GM06990 (cell line): ENCODE data around the gene TTC19.
A peak's percentile ranks its signal among the peaks of the same experiment; 100 is the strongest.

Experiments used
- DNase-seq: peaks from one replicate; pipeline ENCODE4 v3.0.0-alpha.2; 2011; ENCODE audit not compliant: insufficient read length; ENCODE audit errors: extremely low read depth
- H3K27me3 ChIP-seq: replicated peaks from 2 replicates; pipeline ENCODE4 v1.6.0; 2011; ENCODE audit warnings: low read length; ENCODE audit not compliant: control insufficient read depth, insufficient read depth
- H3K36me3 ChIP-seq: 2 replicates; pipeline ENCODE4 v1.5.1; 2011; ENCODE audit warnings: low read length; ENCODE audit not compliant: control insufficient read depth, insufficient read depth
- H3K4me3 ChIP-seq: replicated peaks from 2 replicates; pipeline ENCODE4 v1.5.1; 2011; ENCODE audit warnings: low read depth, mild to moderate bottlenecking, control low read depth, low read length
- TF ChIP-seq, protein P1 (sequence below): IDR thresholded peaks from 2 replicates; pipeline ENCODE4 v1.5.1; 2011; ENCODE audit warnings: low read length, control low read depth, mild to moderate bottlenecking, inconsistent platforms; ENCODE audit not compliant: insufficient read depth, poor library complexity, severe bottlenecking

TTC19 gene, protein sequence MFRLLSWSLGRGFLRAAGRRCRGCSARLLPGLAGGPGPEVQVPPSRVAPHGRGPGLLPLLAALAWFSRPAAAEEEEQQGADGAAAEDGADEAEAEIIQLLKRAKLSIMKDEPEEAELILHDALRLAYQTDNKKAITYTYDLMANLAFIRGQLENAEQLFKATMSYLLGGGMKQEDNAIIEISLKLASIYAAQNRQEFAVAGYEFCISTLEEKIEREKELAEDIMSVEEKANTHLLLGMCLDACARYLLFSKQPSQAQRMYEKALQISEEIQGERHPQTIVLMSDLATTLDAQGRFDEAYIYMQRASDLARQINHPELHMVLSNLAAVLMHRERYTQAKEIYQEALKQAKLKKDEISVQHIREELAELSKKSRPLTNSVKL

GRCh38 chr17:15999141-15999973 lies at the start of gene TTC19, which contains the start of gene ZSWIM7:
TSS of gene TTC19 (plus strand) at chr17:15999824. CDS start at chr17:15999849, 25 bp downstream.
TSS of gene ZSWIM7 (minus strand) at chr17:15999704. CDS start at chr17:15999594, 110 bp downstream.
- H3K4me3 ChIP-seq, result peak within 1 kb of the TSS; percentile 85
- TF ChIP-seq, protein P1, sequence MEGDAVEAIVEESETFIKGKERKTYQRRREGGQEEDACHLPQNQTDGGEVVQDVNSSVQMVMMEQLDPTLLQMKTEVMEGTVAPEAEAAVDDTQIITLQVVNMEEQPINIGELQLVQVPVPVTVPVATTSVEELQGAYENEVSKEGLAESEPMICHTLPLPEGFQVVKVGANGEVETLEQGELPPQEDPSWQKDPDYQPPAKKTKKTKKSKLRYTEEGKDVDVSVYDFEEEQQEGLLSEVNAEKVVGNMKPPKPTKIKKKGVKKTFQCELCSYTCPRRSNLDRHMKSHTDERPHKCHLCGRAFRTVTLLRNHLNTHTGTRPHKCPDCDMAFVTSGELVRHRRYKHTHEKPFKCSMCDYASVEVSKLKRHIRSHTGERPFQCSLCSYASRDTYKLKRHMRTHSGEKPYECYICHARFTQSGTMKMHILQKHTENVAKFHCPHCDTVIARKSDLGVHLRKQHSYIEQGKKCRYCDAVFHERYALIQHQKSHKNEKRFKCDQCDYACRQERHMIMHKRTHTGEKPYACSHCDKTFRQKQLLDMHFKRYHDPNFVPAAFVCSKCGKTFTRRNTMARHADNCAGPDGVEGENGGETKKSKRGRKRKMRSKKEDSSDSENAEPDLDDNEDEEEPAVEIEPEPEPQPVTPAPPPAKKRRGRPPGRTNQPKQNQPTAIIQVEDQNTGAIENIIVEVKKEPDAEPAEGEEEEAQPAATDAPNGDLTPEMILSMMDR, result peak; percentile 9
- no peaks in the 10 kb centered on the region for H3K27me3 ChIP-seq
- peaks cover 2% of the 10 kb centered on the region; the same call in 1 of the 2 replicates for H3K36me3 ChIP-seq
- peak; percentile 99 for DNase-seq

DNA sequence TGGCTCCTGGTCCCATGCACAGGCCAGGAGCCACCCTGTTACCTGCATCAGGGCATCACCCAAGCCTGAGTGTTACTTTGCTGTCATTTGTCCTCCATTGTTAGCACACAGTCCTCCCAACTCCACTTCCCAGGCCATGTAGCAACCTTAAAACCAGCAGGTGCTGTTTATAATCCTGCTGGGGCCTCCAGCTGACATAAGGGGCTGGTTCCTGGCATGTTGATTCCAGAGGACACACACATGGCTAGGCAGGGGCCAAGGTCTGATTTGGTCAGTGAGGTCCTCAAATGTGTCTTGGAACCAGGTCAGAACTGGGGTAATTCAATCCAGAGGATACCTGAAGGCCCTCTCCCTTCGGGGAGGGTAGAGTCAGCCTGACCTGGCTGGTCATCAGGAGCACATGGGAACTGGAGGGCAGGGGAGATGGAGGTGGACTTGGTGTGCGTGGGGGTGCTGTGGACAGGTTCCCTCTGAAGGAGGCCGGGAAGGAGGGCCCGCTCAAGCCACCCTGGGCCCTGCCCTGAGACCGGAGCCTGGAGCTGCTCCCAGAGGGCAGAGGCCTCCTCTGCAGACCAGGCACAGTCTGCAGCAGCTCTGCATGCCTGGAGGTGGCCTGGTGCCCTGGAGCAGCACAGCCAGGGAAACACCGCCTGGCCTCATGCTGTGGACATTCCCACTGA lies 48.1 kb upstream of the TTC19 start:
- TF ChIP-seq, protein P1, result no peak
- no peak for DNase-seq
- no peak overlapping the region for H3K4me3 ChIP-seq
- no peaks in the 10 kb centered on the region; the same call in 1 of the 2 replicates for H3K27me3 ChIP-seq
- H3K36me3 ChIP-seq, result no peaks in the 10 kb centered on the region

DNA sequence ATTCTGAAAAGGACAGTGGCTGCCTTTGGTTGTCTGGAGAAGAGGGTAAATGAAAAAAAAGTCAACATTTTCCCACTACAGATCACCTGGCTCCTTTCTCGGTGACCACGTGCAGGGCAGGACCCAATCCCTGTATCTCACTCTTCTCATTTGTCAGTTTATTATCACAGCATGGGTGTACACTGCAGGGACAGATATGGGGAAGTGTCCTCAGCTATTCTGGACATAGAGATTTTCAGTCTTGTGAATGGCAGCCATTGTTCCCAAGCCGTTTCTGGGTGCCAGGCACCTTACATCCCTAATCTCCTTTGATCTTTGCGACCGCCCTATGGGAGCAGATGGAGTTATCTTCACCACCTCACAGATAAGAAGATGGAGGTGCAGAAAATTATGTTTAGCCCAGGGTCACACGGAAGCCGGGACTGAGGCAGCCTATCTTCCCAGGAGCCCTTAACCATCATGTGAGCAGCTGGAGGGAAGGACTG lies 47.5 kb upstream of the TTC19 start:
- DNase-seq, result no peak
- Histone ChIP-seq H3K27me3 (no peaks in the 10 kb centered on the region; the same call in 1 of the 2 replicates), H3K36me3 (no peaks in the 10 kb centered on the region), H3K4me3 (no peak overlapping the region)
- TF ChIP-seq, protein P1, result no peak

DNA sequence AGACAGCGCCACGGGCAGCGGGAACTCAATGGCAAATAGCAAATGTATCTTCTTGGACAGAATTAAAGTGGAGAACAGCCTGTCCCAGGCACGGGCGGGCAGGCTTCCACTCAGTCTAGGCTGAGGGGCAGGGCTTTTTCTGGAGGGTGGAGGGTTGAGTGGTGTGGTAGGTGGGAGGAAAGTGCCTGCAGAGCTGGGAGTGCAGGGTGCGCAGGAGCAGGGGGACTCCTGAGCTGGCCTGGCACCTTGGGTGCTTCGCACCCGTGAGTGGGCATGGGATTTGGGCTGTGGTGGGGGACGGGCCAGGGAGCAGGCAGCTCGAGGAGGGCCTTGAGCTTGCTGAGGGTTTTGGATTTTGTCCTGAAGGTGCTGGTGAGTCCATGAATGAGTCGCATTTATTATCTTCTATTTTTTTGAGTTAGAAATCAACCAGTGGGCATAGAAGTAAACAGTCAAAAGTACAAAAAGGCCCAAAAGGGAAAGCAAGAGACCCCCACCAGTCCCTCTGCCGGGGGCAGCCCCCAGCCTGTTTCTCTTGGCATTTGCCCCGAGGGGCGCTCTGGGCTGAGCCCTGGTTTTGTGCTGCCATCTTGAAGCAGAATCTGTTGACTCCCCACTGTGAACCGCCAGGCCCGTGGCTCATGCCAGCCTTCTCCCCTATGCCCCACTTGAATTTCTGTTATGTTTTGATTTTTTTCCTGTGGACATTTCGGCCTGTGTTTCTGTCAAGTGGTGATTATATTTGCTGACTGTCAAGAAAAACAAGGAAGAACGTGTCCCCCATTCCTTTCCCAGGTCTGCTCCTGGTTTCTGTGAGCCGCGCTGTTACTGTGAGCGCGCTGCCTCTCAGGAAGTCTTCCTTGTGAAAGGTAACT lies 46.5 kb upstream of the TTC19 start:
- DNase-seq, result no peak
- no peak overlapping the region for H3K4me3 ChIP-seq
- TF ChIP-seq, protein P1, result no peak
- H3K36me3 ChIP-seq, result no peaks in the 10 kb centered on the region
- no peaks in the 10 kb centered on the region; the same call in 1 of the 2 replicates for H3K27me3 ChIP-seq
